ENCODE data around the gene SMIM30. TPM values are rescaled to one million over a fixed set of nuclear protein-coding genes. Genes with fewer than 3 reads are reported as not detected.

The SMIM30 gene
- total and polyA plus RNA-seq, 4 donors, result 35.8 to 135 (median 48.7) TPM

GRCh38 chr7:113083816-113084495 is 34.4 kb downstream of the SMIM30 start:
- Histone ChIP-seq H3K4me3 (no peak overlapping the region), H3K27ac (ENCODE audit: low read depth in 1 of 2, low read length in 1 of 2) (no peak overlapping the region), H3K9me3 (ENCODE audit: control insufficient read depth in 4 of 4, insufficient read depth in 3 of 4, low read length in 3 of 4) (no peaks in the 10 kb centered on the region), H3K9ac (ENCODE audit: insufficient read depth in 1 of 2, low read length in 2 of 2) (no peak overlapping the region), H3K36me3 (ENCODE audit: control insufficient read depth in 4 of 4, insufficient read depth in 4 of 4, low read length in 4 of 4) (no peaks in the 10 kb centered on the region), H3K4me1 (ENCODE audit: control insufficient read depth in 5 of 5, insufficient read depth in 5 of 5, low read length in 5 of 5) (peaks cover 0 to 7% (median 0%) of the 10 kb centered on the region in 5 donors), H3K27me3 (ENCODE audit: control insufficient read depth in 3 of 3, insufficient read depth in 3 of 3, low read length in 2 of 3) (no peaks in the 10 kb centered on the region)
- DNase-seq (no peak), ATAC-seq (ENCODE audit: insufficient read depth, low FRiP score) (no peak)
- 91 to 93% methylated on average over 10 of the region's 10 CpGs for WGBS, 2 donors
- TF ChIP-seq, protein P1, sequence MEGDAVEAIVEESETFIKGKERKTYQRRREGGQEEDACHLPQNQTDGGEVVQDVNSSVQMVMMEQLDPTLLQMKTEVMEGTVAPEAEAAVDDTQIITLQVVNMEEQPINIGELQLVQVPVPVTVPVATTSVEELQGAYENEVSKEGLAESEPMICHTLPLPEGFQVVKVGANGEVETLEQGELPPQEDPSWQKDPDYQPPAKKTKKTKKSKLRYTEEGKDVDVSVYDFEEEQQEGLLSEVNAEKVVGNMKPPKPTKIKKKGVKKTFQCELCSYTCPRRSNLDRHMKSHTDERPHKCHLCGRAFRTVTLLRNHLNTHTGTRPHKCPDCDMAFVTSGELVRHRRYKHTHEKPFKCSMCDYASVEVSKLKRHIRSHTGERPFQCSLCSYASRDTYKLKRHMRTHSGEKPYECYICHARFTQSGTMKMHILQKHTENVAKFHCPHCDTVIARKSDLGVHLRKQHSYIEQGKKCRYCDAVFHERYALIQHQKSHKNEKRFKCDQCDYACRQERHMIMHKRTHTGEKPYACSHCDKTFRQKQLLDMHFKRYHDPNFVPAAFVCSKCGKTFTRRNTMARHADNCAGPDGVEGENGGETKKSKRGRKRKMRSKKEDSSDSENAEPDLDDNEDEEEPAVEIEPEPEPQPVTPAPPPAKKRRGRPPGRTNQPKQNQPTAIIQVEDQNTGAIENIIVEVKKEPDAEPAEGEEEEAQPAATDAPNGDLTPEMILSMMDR (IDR thresholded peaks at IDR 0.05; ENCODE audit: control extremely low read depth, extremely low read depth), result no peak

- no peak overlapping the region for H3K4me3 ChIP-seq
- TF ChIP-seq, protein P1 (IDR thresholded peaks at IDR 0.05; ENCODE audit: control extremely low read depth, extremely low read depth), result no peak
- no peak overlapping the region for H3K27ac ChIP-seq (ENCODE audit: low read depth in 1 of 2, low read length in 1 of 2)
- no peaks in the 10 kb centered on the region for H3K9me3 ChIP-seq (ENCODE audit: control insufficient read depth in 4 of 4, insufficient read depth in 3 of 4, low read length in 3 of 4)
- DNase-seq, result no peak
- no peaks in the 10 kb centered on the region for H3K36me3 ChIP-seq (ENCODE audit: control insufficient read depth in 4 of 4, insufficient read depth in 4 of 4, low read length in 4 of 4)
- H3K9ac ChIP-seq (ENCODE audit: insufficient read depth in 1 of 2, low read length in 2 of 2), result no peak overlapping the region
- no peak for ATAC-seq (ENCODE audit: insufficient read depth, low FRiP score)
- peaks cover 0 to 7% (median 0%) of the 10 kb centered on the region in 5 donors for H3K4me1 ChIP-seq (ENCODE audit: control insufficient read depth in 5 of 5, insufficient read depth in 5 of 5, low read length in 5 of 5)
- no peaks in the 10 kb centered on the region for H3K27me3 ChIP-seq (ENCODE audit: control insufficient read depth in 3 of 3, insufficient read depth in 3 of 3, low read length in 2 of 3)
- 96% methylated on average over 1 of the region's 1 CpG for WGBS, 2 donors
Measured at GRCh38 chr7:113083132-113083815, 35.1 kb downstream of the SMIM30 start.

DNA sequence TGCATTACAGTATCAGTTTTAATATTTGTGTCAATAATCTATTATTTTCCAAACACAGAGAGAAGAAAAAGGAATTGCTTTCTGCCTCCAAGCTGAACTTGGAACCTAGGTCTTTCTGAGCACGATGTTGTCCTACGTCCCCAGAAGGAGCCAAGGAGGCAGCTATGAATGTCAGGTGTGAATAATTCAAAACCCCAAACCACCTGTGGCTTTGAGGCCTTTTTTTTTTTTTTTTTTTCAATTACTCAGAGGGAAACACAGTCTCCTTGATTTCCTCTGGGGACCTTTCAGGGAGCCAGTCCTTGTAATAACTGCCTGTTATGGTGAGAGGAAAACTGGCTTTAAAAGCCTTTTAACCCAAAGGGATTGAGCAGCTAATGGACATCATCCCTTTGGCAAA is 40.0 kb downstream of the SMIM30 start:
- H3K27ac ChIP-seq (ENCODE audit: low read depth in 1 of 2, low read length in 1 of 2), result no peak overlapping the region
- H3K9ac ChIP-seq (ENCODE audit: insufficient read depth in 1 of 2, low read length in 2 of 2), result no peak overlapping the region
- H3K4me3 ChIP-seq, result no peak overlapping the region
- no peaks in the 10 kb centered on the region for H3K27me3 ChIP-seq (ENCODE audit: control insufficient read depth in 3 of 3, insufficient read depth in 3 of 3, low read length in 2 of 3)
- TF ChIP-seq, protein P1 (IDR thresholded peaks at IDR 0.05; ENCODE audit: control extremely low read depth, extremely low read depth), result no peak
- H3K36me3 ChIP-seq (ENCODE audit: control insufficient read depth in 4 of 4, insufficient read depth in 4 of 4, low read length in 4 of 4), result no peaks in the 10 kb centered on the region
- no peak for ATAC-seq (ENCODE audit: insufficient read depth, low FRiP score)
- no peaks in the 10 kb centered on the region for H3K4me1 ChIP-seq (ENCODE audit: control insufficient read depth in 5 of 5, insufficient read depth in 5 of 5, low read length in 5 of 5)
- no peak for DNase-seq
- H3K9me3 ChIP-seq (ENCODE audit: control insufficient read depth in 4 of 4, insufficient read depth in 3 of 4, low read length in 3 of 4), result no peaks in the 10 kb centered on the region
- 69 to 91% methylated on average over 2 of the region's 2 CpGs for WGBS, 2 donors
